K562 (cell line): ENCODE results near the gene ITLN1. TPM values are rescaled to one million over a fixed set of nuclear protein-coding genes. Genes with fewer than 3 reads are reported as not detected.

ENCODE experiments used
- ATAC-seq: fragments of 200-7000 bp; cut with Tn5 transposase; 3 replicates; pipeline ENCODE4 v1.9.1; 2020; ENCODE audit warnings: moderate library complexity
- BruUV-seq: library from RNA; stranded (reverse); fragments of 400-500 nt; replicated peaks from 2 replicates; lab custom pipeline; 2021; lab: Mats Ljungman, UMichigan
- CTCF ChIA-PET: fragments of 300-600 bp; formaldehyde crosslinking; extraction: SDS; loops from one replicate; lab custom pipeline; 2021; ENCODE audit warnings: low intra/inter-chr PET ratio; lab: Yijun Ruan, JAX
- POLR2A ChIA-PET: fragments of 300-600, 350-650 bp; sonication (Branson Sonifier 250); formaldehyde crosslinking; extraction: SDS; loops from one replicate; lab custom pipeline; 2021; ENCODE audit warnings: antibody characterized with exemption, inconsistent platforms; lab: Yijun Ruan, JAX
- DNase-seq, 4 experiments: peaks; one replicate each; pipeline versions ENCODE4 v3.0.0 to v3.0.0-alpha.2; 2011 to 2018; ENCODE audit warnings: low spot score in 3 of 4, mixed read lengths in 3 of 4; ENCODE audit errors: extremely low read depth in 1 of 4
- FAIRE-seq: peaks from 2 replicates; lab custom pipeline; 2011; peaks lifted over from hg19 to GRCh38; lab: Jason Lieb, UNC
- H2AFZ ChIP-seq: 2 replicates; pipeline ENCODE4 v1.6.0; 2011; ENCODE audit warnings: low read depth, low read length, control low read depth, inconsistent platforms
- H3K27ac ChIP-seq: fragments of 200-600 bp; 3 replicates; pipeline ENCODE4 v1.8.0; 2011; ENCODE audit warnings: low read depth, mild to moderate bottlenecking, control low read depth, inconsistent platforms, low read length, moderate library complexity, mixed read lengths; ENCODE audit errors: extremely low read depth
- H3K27me3 ChIP-seq, 2 experiments: fragments of 300-600 bp in 1 of 2; 2 replicates in 1 of 2; 3 replicates in 1 of 2; pipeline versions ENCODE4 v1.6.0 to v1.8.0; 2011; ENCODE audit warnings: inconsistent platforms in 2 of 2, low read length in 2 of 2, mild to moderate bottlenecking in 1 of 2, mixed read lengths in 1 of 2, moderate library complexity in 1 of 2; ENCODE audit not compliant: control insufficient read depth in 2 of 2, insufficient read depth in 2 of 2
- H3K36me3 ChIP-seq: fragments of 300-600 bp; 3 replicates; pipeline ENCODE4 v1.8.0; 2011; ENCODE audit warnings: mild to moderate bottlenecking, low read length, inconsistent platforms; ENCODE audit not compliant: control insufficient read depth, insufficient read depth
- H3K4me1 ChIP-seq, 2 experiments: fragments of 200-600 bp in 1 of 2; replicated peaks in 1 of 2; 2 replicates in 1 of 2; 3 replicates in 1 of 2; pipeline versions ENCODE4 v1.5.1 to v1.8.0; 2011; ENCODE audit warnings: inconsistent platforms in 2 of 2, low read length in 2 of 2, mild to moderate bottlenecking in 1 of 2, mixed read lengths in 1 of 2, moderate library complexity in 1 of 2; ENCODE audit not compliant: control insufficient read depth in 2 of 2, insufficient read depth in 2 of 2
- H3K4me2 ChIP-seq: 2 replicates; pipeline ENCODE4 v1.6.1; 2011; ENCODE audit warnings: low read length, control low read depth, inconsistent platforms, mixed read lengths; ENCODE audit not compliant: insufficient read depth
- H3K4me3 ChIP-seq: fragments of 200-600 bp; sonication (generic), shearing (Covaris generic); 2 replicates; pipeline ENCODE4 v1.5.1; 2016; ENCODE audit warnings: control low read depth, inconsistent platforms
- H3K79me2 ChIP-seq: fragments of 200-600 bp; 3 replicates; pipeline ENCODE4 v1.8.0; 2011; ENCODE audit warnings: low read length, inconsistent platforms; ENCODE audit not compliant: control insufficient read depth, insufficient read depth
- H3K9ac ChIP-seq, 2 experiments: 2 replicates each; pipeline versions ENCODE4 v1.6.0 to v1.6.1; 2011; ENCODE audit warnings: low read depth in 2 of 2, low read length in 2 of 2, control low read depth in 1 of 2, inconsistent platforms in 1 of 2, mild to moderate bottlenecking in 1 of 2, mixed read lengths in 1 of 2; ENCODE audit not compliant: insufficient read depth in 1 of 2
- H3K9me1 ChIP-seq: one replicate; pipeline ENCODE4 v1.6.0; 2011; ENCODE audit warnings: inconsistent platforms, mild to moderate bottlenecking, low read length, moderate library complexity; ENCODE audit not compliant: control insufficient read depth, insufficient read depth
- H3K9me3 ChIP-seq: replicated peaks from 2 replicates; pipeline ENCODE4 v1.5.1; 2011; ENCODE audit warnings: low read depth, low read length, inconsistent platforms; ENCODE audit not compliant: control insufficient read depth, insufficient read depth
- H4K20me1 ChIP-seq: replicated peaks from 2 replicates; pipeline ENCODE4 v1.6.1; 2011; ENCODE audit warnings: low read length, inconsistent platforms, mixed read lengths; ENCODE audit not compliant: control insufficient read depth, insufficient read depth
- ESRRB ChIP-seq: fragments of 250-450 bp; sonication (Bioruptor Pico); IDR thresholded peaks from 2 replicates; pipeline ENCODE4 v1.5.0; 2020; ENCODE audit warnings: mild to moderate bottlenecking, moderate library complexity, borderline replicate concordance
- SUPT5H ChIP-seq: fragments of 450-650 bp; IDR thresholded peaks from 2 replicates; pipeline ENCODE4 v1.6.1; 2016
- ZBTB7A ChIP-seq: IDR thresholded peaks from 2 replicates; pipeline ENCODE4 v1.6.1; 2011; ENCODE audit warnings: low read depth, mild to moderate bottlenecking, low read length, moderate library complexity, borderline replicate concordance; ENCODE audit not compliant: control insufficient read depth
- WGBS: fragments of 100-300 bp; shearing (Covaris generic); methylation state at CpG from one replicate; pipeline ENCODE4 v1.1.6; 2016; ENCODE audit warnings: low coverage, mixed read lengths; ENCODE audit not compliant: insufficient coverage; ENCODE audit errors: missing lambda C conversion rate; 5-methylcytosine and 5-hydroxymethylcytosine counted together
- in situ Hi-C: fragments of 300-500 bp; cut with MboI; formaldehyde crosslinking; loops from 4 replicates; pipeline ENCODE4 v1.15.0; 2018; ENCODE audit warnings: inconsistent platforms, mixed read lengths
- intact Hi-C: fragments of 100-400 bp; cut with micrococcal nuclease; formaldehyde crosslinking; loops from 2 replicates; pipeline ENCODE4 v1.14.2; 2022
- polyA plus RNA-seq, 8 experiments: library from polyadenylated mRNA; depleted of rRNA in 4 of 8; stranded (reverse) in 5 of 8; unstranded in 3 of 8; fragments of >200 nt; fragmentation: Nextera tagmentation in 2 of 8; fragmentation: Illumina TruSeq in 1 of 8; extraction: Ambion mirVana in 2 of 8; extraction: Trizol in 1 of 8; gene quantifications; 2 replicates each; pipeline versions ENCODE4 v1.2.1 to v1.2.3, GENCODE V29; 2011 to 2014; ENCODE audit warnings: inconsistent platforms in 1 of 8, missing spikeins in 1 of 8
- total RNA-seq, 7 experiments: library from RNA; depleted of rRNA in 6 of 7; stranded (reverse); fragments of >200 nt in 6 of 7; fragmentation: Illumina TruSeq in 2 of 7; extraction: Trizol in 2 of 7; gene quantifications; 2 replicates each; pipeline versions ENCODE4 v1.2.1 to v1.2.3, GENCODE V29; 2011 to 2021; ENCODE audit warnings: low replicate concordance in 1 of 7
- TF ChIP-seq, protein P1 (sequence below): fragments of 450-650 bp; IDR thresholded peaks from 2 replicates; pipeline ENCODE4 v1.6.1; 2014; ENCODE audit warnings: low read depth, mild to moderate bottlenecking, moderate library complexity, borderline replicate concordance

Gene ITLN1
- total and polyA plus RNA-seq, 9 of the 15 experiments (the other 6 are each of a cell fraction or from before 2014, with no cell fraction given), result not detected

DNA sequence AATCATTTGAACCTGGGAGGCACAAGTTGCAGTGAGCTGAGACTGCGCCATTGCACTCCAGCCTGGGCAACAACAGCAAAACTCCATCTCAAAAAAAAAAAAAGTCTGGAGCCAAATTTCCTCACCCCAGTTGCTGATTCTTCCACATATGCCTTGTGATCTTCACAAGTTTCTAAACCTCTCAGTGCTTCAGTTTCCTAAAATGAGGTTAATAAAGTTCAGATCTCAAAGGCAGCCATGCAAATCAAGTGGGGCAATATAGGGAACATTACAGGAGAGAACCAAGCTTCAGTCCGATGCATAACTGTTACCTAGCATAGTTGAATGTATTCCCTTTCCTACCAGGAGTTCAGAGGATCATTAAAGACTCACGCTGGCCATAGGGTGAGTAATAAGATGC lies 4.8 kb downstream of the ITLN1 start (continued):
- TF ChIP-seq ESRRB (CRISPR knock-in tag), result no peak
- TF ChIP-seq SUPT5H, result no peak
- no peak for TF ChIP-seq ZBTB7A

DNA sequence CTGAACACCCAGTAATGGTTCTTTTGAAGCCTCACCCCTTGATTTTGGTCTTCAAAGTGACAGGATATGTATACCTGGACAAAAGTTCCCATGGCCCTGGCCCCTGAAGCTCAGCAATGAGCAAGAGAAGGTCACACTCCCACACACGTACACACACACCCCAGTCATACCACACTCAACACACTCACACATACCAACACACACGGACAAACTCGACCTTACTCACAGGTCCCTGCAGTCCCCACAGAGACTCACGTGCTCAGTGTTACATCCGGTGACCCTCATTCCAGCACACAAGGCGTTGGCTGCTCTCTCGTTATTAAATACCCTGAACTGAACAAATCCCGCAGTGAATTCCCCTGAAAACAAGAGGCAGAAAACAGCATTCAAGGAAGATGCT lies 5.9 kb downstream of the ITLN1 start:
- ATAC-seq (no peak), DNase-seq (peak in 1 of 4 experiments; percentile 2), FAIRE-seq (no peak)
- no peaks in the 10 kb centered on the region for H3K9me3 ChIP-seq
- no TSS peak for BruUV-seq
- no peak overlapping the region for H3K9ac ChIP-seq
- H2AFZ ChIP-seq, result no peak overlapping the region
- ChIA-PET CTCF (no interaction called here), POLR2A (no interaction called here)
- no peaks in the 10 kb centered on the region for H3K9me1 ChIP-seq
- no peak overlapping the region for H3K27ac ChIP-seq
- no peaks in the 10 kb centered on the region for H3K79me2 ChIP-seq
- H4K20me1 ChIP-seq, result no peaks in the 10 kb centered on the region
- H3K4me1 ChIP-seq, result 0 out of 5 replicates have a peak, but pooled peaks cover 0 to 3% of the 10 kb centered on the region in 2 experiments
- no peak overlapping the region for H3K4me2 ChIP-seq
- H3K36me3 ChIP-seq, result no peaks in the 10 kb centered on the region
- peaks cover 7 to 46% of the 10 kb centered on the region in 2 experiments; a peak in 4 of 5 replicates for H3K27me3 ChIP-seq
- intact Hi-C loops (no loop called here), in situ Hi-C loops (no loop called here)
- 0% methylated on average over 8 of the region's 8 CpGs for WGBS
- H3K4me3 ChIP-seq, result no peak overlapping the region
- TF ChIP-seq, protein P1, sequence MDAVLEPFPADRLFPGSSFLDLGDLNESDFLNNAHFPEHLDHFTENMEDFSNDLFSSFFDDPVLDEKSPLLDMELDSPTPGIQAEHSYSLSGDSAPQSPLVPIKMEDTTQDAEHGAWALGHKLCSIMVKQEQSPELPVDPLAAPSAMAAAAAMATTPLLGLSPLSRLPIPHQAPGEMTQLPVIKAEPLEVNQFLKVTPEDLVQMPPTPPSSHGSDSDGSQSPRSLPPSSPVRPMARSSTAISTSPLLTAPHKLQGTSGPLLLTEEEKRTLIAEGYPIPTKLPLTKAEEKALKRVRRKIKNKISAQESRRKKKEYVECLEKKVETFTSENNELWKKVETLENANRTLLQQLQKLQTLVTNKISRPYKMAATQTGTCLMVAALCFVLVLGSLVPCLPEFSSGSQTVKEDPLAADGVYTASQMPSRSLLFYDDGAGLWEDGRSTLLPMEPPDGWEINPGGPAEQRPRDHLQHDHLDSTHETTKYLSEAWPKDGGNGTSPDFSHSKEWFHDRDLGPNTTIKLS, result no peak
